K562 (cell line): ENCODE data around the gene TACR1. TPM values are rescaled to one million over a fixed set of nuclear protein-coding genes. Genes with fewer than 3 reads are reported as not detected.

Experiments used
- CBX8 ChIP-seq: fragments of 200-600 bp; sonication (generic); IDR thresholded peaks from 2 replicates; pipeline ENCODE4 v1.6.1; 2012; ENCODE audit warnings: borderline replicate concordance, mixed run types, low read depth, mild to moderate bottlenecking, moderate library complexity, mixed read lengths, low read length, control low read depth, inconsistent platforms; ENCODE audit not compliant: poor library complexity, severe bottlenecking; ENCODE audit errors: extremely low read depth
- CUX1 ChIP-seq: fragments of 200-800 bp; sonication (Bioruptor generic); IDR thresholded peaks from 2 replicates; pipeline ENCODE4 v1.6.1; 2016; ENCODE audit warnings: missing genetic modification characterization, missing compliant biosample characterization
- NFXL1 ChIP-seq: fragments of 450-650 bp; formaldehyde crosslinking; IDR thresholded peaks from 2 replicates; pipeline ENCODE4 v1.4.0; 2021; ENCODE audit warnings: mild to moderate bottlenecking
- SREBF2 ChIP-seq: sonication (generic); formaldehyde crosslinking; IDR thresholded peaks from 2 replicates; pipeline ENCODE4 v1.4.0; 2020; ENCODE audit warnings: mild to moderate bottlenecking, missing genetic modification reagents
- ZBED1 ChIP-seq: IDR thresholded peaks from 2 replicates; pipeline ENCODE4 v1.6.1; 2014
- polyA plus RNA-seq, 8 experiments: library from polyadenylated mRNA; depleted of rRNA in 4 of 8; stranded (reverse) in 5 of 8; unstranded in 3 of 8; fragments of >200 nt; fragmentation: Nextera tagmentation in 2 of 8; fragmentation: Illumina TruSeq in 1 of 8; extraction: Ambion mirVana in 2 of 8; extraction: Trizol in 1 of 8; gene quantifications; 2 replicates each; pipeline versions ENCODE4 v1.2.1 to v1.2.3, GENCODE V29; 2011 to 2014; ENCODE audit warnings: inconsistent platforms in 1 of 8, missing spikeins in 1 of 8
- total RNA-seq, 7 experiments: library from RNA; depleted of rRNA in 6 of 7; stranded (reverse); fragments of >200 nt in 6 of 7; fragmentation: Illumina TruSeq in 2 of 7; extraction: Trizol in 2 of 7; gene quantifications; 2 replicates each; pipeline versions ENCODE4 v1.2.1 to v1.2.3, GENCODE V29; 2011 to 2021; ENCODE audit warnings: low replicate concordance in 1 of 7

The TACR1 gene
- total and polyA plus RNA-seq, 9 of the 15 experiments (the other 6 are each of a cell fraction or from before 2014, with no cell fraction given): not detected

GRCh38 chr2:75123876-75124275 lies 75.4 kb downstream of the TACR1 start (continued):
- no peak for TF ChIP-seq CUX1 (CRISPR knock-in tag)
- TF ChIP-seq ZBED1: no peak
- no peak for TF ChIP-seq CBX8
- no peak for TF ChIP-seq SREBF2 (CRISPR knock-in tag)
- no peak for TF ChIP-seq NFXL1 (CRISPR knock-in tag)
